Esophagus squamous epithelium (tissue), 5 donors: ENCODE results near the gene SCGB3A2. TPM values are rescaled to one million over a fixed set of nuclear protein-coding genes. Genes with fewer than 3 reads are reported as not detected.

Experiments used
- DNase-seq: peaks from one replicate; lab custom pipeline; 2025; lab: John Stamatoyannopoulos, UW
- H3K27ac ChIP-seq, 4 donors: fragments of 200-600 bp; sonication (generic); one replicate each; pipeline ENCODE4 v1.5.1; 2016 to 2019; ENCODE audit warnings: mild to moderate bottlenecking in 1 of 4
- H3K27me3 ChIP-seq, 4 donors: fragments of 200-600 bp; sonication (generic); 1 replicate in 3 of 4; 2 replicates in 1 of 4; pipeline versions ENCODE4 v1.5.1 to v1.6.0; 2017 to 2021; ENCODE audit warnings: antibody characterized with exemption in 1 of 4
- H3K36me3 ChIP-seq, 3 donors: fragments of 200-600 bp; sonication (generic); one replicate each; pipeline ENCODE4 v1.5.1; 2016 to 2019
- H3K4me1 ChIP-seq, 3 donors: fragments of 200-600 bp; sonication (generic); one replicate each; pipeline ENCODE4 v1.5.1; 2017 to 2019
- H3K4me3 ChIP-seq, 4 donors: fragments of 200-600 bp; sonication (generic); 1 replicate in 3 of 4; 2 replicates in 1 of 4; pipeline ENCODE4 v1.5.1; 2016 to 2019; ENCODE audit warnings: mild to moderate bottlenecking in 2 of 4, moderate library complexity in 1 of 4
- H3K9me3 ChIP-seq, 3 donors: fragments of 200-600 bp; sonication (generic); one replicate each; pipeline ENCODE4 v1.5.1; 2016 to 2019
- CTCF ChIP-seq, 6 experiments: fragments of 450-650 bp in 4 of 6; fragments of 200-600 bp in 2 of 6; sonication (generic) in 2 of 6; IDR thresholded peaks; one replicate each; pipeline ENCODE4 v1.5.1; 2016 to 2019; ENCODE audit warnings: antibody characterized with exemption in 6 of 6, mild to moderate bottlenecking in 4 of 6, moderate library complexity in 4 of 6
- POLR2A ChIP-seq, 4 donors: fragments of 450-650 bp; IDR thresholded peaks; one replicate each; pipeline ENCODE4 v1.6.1; 2017; ENCODE audit warnings: antibody characterized with exemption in 4 of 4, mild to moderate bottlenecking in 4 of 4, moderate library complexity in 3 of 4
- WGBS, 2 donors: methylation state at CpG; one replicate each; pipeline ENCODE4 v1.1.5; 2018; 5-methylcytosine and 5-hydroxymethylcytosine counted together
- intact Hi-C: fragments of 100-400 bp; cut with DNase I; formaldehyde crosslinking; loops from one replicate; pipeline ENCODE4 v1.15.0; 2022
- total RNA-seq, 4 donors: library from RNA; depleted of rRNA; stranded (reverse); fragments of >200 nt; gene quantifications; one replicate each; pipeline ENCODE4 v1.1.0, GENCODE V29; 2016
- donor health status: DM: yes; HTN: yes; CAD: no.

Gene SCGB3A2
- total RNA-seq, 4 donors from 2014 or later: not detected

- H3K27me3 ChIP-seq: no peaks in the 10 kb centered on the region
- no peaks in the 10 kb centered on the region for H3K9me3 ChIP-seq
- 75 to 77% methylated on average over 4 of the region's 4 CpGs for WGBS, 2 donors
- no peak overlapping the region for H3K27ac ChIP-seq
- intact Hi-C loops: no loop called here
- no peaks in the 10 kb centered on the region for H3K36me3 ChIP-seq
- no peak overlapping the region for H3K4me3 ChIP-seq
- no peak for DNase-seq
- H3K4me1 ChIP-seq: no peaks in the 10 kb centered on the region
- TF ChIP-seq CTCF (IDR thresholded peaks at IDR 0.05): no peak
- no peak for TF ChIP-seq POLR2A (IDR thresholded peaks at IDR 0.05)
Observed at GRCh38 chr5:147904110-147904509, 25.6 kb downstream of the SCGB3A2 start.

DNA sequence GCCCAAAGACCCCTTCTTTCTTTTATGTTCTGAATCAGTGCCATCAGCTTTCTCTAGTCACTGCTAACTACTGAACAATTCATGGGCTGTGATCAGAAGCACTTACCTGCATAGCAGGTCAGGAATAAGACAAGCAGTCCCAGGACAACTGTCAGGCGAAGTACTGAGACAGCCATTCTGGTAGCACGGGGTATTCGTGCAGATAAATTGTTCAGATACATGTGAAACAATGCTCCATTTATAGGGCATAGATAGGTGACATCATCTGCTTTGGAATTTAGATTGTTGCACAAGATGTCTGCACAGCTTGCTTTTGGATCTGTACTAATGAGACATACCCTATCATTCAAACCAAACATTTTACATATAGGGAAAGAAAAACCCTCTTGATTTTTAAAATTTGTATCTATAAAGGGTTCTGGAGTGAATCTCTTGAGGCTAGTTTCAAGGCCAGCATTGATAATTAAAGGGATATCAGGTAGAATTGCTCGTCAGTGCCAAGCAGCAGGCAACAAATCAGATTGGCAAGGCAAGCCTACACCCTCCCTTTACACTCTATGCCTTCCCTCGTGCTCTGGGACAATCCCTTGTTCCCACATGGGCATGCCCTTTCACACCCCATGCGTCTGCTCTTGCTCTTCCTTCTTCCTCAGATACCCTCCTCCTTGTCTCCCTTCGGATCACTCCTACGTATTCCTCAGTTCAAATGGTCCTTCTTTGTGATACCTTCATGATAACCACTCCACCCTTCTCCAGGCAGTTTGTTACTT, 28.0 kb downstream of the SCGB3A2 start, which contains the start of gene C5orf46:
Gene C5orf46, minus strand, starts transcription at position 213 of the 770 bp plus-strand sequence. Its CDS starts 37 bp downstream, at position 176.
- WGBS, 2 donors: 60 to 64% methylated on average over 8 of the region's 8 CpGs
- DNase-seq: no peak
- Histone ChIP-seq H3K27ac (no peak within 1 kb of the TSS), H3K36me3 (no peaks in the 10 kb centered on the region), H3K9me3 (no peaks in the 10 kb centered on the region), H3K4me3 (no peak within 1 kb of the TSS), H3K4me1 (peaks cover 0 to 3% (median 0%) of the 10 kb centered on the region in 3 donors), H3K27me3 (no peaks in the 10 kb centered on the region)
- TF ChIP-seq POLR2A (IDR thresholded peaks at IDR 0.05) (no peak), CTCF (IDR thresholded peaks at IDR 0.05) (no peak)
- intact Hi-C loops: no loop called here

- 40 to 70% methylated on average over 6 of the region's 6 CpGs for WGBS, 2 donors
- TF ChIP-seq CTCF (IDR thresholded peaks at IDR 0.05) (no peak), POLR2A (IDR thresholded peaks at IDR 0.05) (no peak)
- Histone ChIP-seq H3K4me3 (no peak overlapping the region), H3K9me3 (no peaks in the 10 kb centered on the region), H3K27me3 (no peaks in the 10 kb centered on the region), H3K27ac (no peak overlapping the region), H3K36me3 (no peaks in the 10 kb centered on the region), H3K4me1 (peaks cover 0 to 20% (median 0%) of the 10 kb centered on the region in 3 donors)
- intact Hi-C loops: no loop called here
- no peak for DNase-seq
Observed at GRCh38 chr5:147911427-147911826, 32.9 kb downstream of the SCGB3A2 start.

- intact Hi-C loops: no loop called here
- WGBS, 2 donors: 33 to 50% methylated on average over 1 of the region's 1 CpG
Observed at GRCh38 chr5:147912011-147912410, 33.5 kb downstream of the SCGB3A2 start.

More at GRCh38 chr5:147912011-147912410, 33.5 kb downstream of the SCGB3A2 start:
- no peaks in the 10 kb centered on the region for H3K36me3 ChIP-seq
- no peak for TF ChIP-seq POLR2A (IDR thresholded peaks at IDR 0.05)
- no peak for TF ChIP-seq CTCF (IDR thresholded peaks at IDR 0.05)
- H3K4me1 ChIP-seq: peaks cover 0 to 20% (median 0%) of the 10 kb centered on the region in 3 donors
- DNase-seq: no peak
- H3K9me3 ChIP-seq: no peaks in the 10 kb centered on the region
- no peaks in the 10 kb centered on the region for H3K27me3 ChIP-seq
- no peak overlapping the region for H3K4me3 ChIP-seq
- no peak overlapping the region for H3K27ac ChIP-seq
